Measurements from ENCODE around the gene PLA2G6.
"Not testable (repeated sequence)": the region's sequence is repeated elsewhere in the genome, so short reads cannot be mapped to it uniquely, and the experiment has no call there.

PLA2G6 gene

GRCh38 chr22:38162881-38163843 is 18.5 kb downstream of the PLA2G6 start:
- no peak for DNase-seq

- DNase-seq: no peak
These were observed 25.9 kb downstream of the PLA2G6 start for GRCh38 chr22:38155703-38156102.

- DNase-seq: not testable (repeated sequence)
These were observed 27.1 kb downstream of the PLA2G6 start for GRCh38 chr22:38154563-38154915.

GRCh38 chr22:38153821-38154562 is 27.6 kb downstream of the PLA2G6 start:
- DNase-seq: no peak

- DNase-seq: no peak
These were observed 30.5 kb downstream of the PLA2G6 start for GRCh38 chr22:38151126-38151500.

GRCh38 chr22:38148245-38148644 is 33.4 kb downstream of the PLA2G6 start:
- no peak for DNase-seq

- not testable (repeated sequence) for DNase-seq
These were observed 35.5 kb downstream of the PLA2G6 start for GRCh38 chr22:38146166-38146565.

GRCh38 chr22:38144025-38144405 is 37.6 kb downstream of the PLA2G6 start:
- no peak for DNase-seq

GRCh38 chr22:38142606-38143005 is 39.0 kb downstream of the PLA2G6 start:
- no peak for DNase-seq

- no peak for DNase-seq
These were observed 40.2 kb downstream of the PLA2G6 start for GRCh38 chr22:38141217-38141973.

GRCh38 chr22:38139901-38140300 is 41.7 kb downstream of the PLA2G6 start:
- no peak for DNase-seq

GRCh38 chr22:38138961-38139360 is 42.7 kb downstream of the PLA2G6 start:
- no peak for DNase-seq

GRCh38 chr22:38137876-38138687 is 43.5 kb downstream of the PLA2G6 start:
- no peak for DNase-seq

- no peak for DNase-seq
These were observed 45.0 kb downstream of the PLA2G6 start for GRCh38 chr22:38136607-38137006.

- DNase-seq: no peak
These were observed 46.4 kb downstream of the PLA2G6 start for GRCh38 chr22:38135133-38135706.

- DNase-seq: no peak
These were observed 48.3 kb downstream of the PLA2G6 start for GRCh38 chr22:38133331-38133730.

GRCh38 chr22:38132794-38133193 is 48.8 kb downstream of the PLA2G6 start:
- no peak for DNase-seq

GRCh38 chr22:38132136-38132535 is 49.5 kb downstream of the PLA2G6 start:
- DNase-seq: no peak

- no peak for DNase-seq
These were observed 50.2 kb downstream of the PLA2G6 start for GRCh38 chr22:38131399-38131798.

GRCh38 chr22:38129856-38130255 is 51.8 kb downstream of the PLA2G6 start:
- DNase-seq: no peak

GRCh38 chr22:38129021-38129420 is 52.6 kb downstream of the PLA2G6 start:
- no peak for DNase-seq

- no peak for DNase-seq
These were observed 53.8 kb downstream of the PLA2G6 start for GRCh38 chr22:38127869-38128268.

Data from CD4-positive, alpha-beta T cell treated with Interleukin-17A for 1 hour (primary cell).